NCI-H82 (cell line): Measurements from ENCODE around the gene THADA.
"Not testable (repeated sequence)": the region's sequence is repeated elsewhere in the genome, so short reads cannot be mapped to it uniquely, and the experiment has no call there.

Experiments used
- DNase-seq: peaks from one replicate; lab custom pipeline; 2025; lab: John Stamatoyannopoulos, UW

Gene THADA

GRCh38 chr2:43414586-43415135 lies 181.2 kb downstream of the THADA start:
- DNase-seq = no peak

GRCh38 chr2:43414033-43414432 lies 181.8 kb downstream of the THADA start:
- DNase-seq = no peak

GRCh38 chr2:43412114-43412753 lies 183.6 kb downstream of the THADA start:
- no peak for DNase-seq

GRCh38 chr2:43410055-43410604 lies 185.7 kb downstream of the THADA start:
- no peak for DNase-seq

GRCh38 chr2:43408407-43409160 lies 187.3 kb downstream of the THADA start:
- DNase-seq = no peak

- no peak for DNase-seq
Observed at GRCh38 chr2:43407935-43408334, 187.9 kb downstream of the THADA start.

GRCh38 chr2:43406651-43407279 lies 189.1 kb downstream of the THADA start:
- DNase-seq = no peak

- no peak for DNase-seq
Observed at GRCh38 chr2:43405829-43406228, 190.0 kb downstream of the THADA start.

- no peak for DNase-seq
Observed at GRCh38 chr2:43402452-43402937, 193.3 kb downstream of the THADA start.

- DNase-seq = no peak
Observed at GRCh38 chr2:43402002-43402401, 193.8 kb downstream of the THADA start.

- no peak for DNase-seq
Observed at GRCh38 chr2:43400508-43400907, 195.3 kb downstream of the THADA start.

- DNase-seq = no peak
Observed at GRCh38 chr2:43399515-43400264, 196.1 kb downstream of the THADA start.

GRCh38 chr2:43399098-43399497 lies 196.7 kb downstream of the THADA start:
- no peak for DNase-seq

GRCh38 chr2:43397821-43398220 lies 198.0 kb downstream of the THADA start:
- no peak for DNase-seq

GRCh38 chr2:43397411-43397810 lies 198.4 kb downstream of the THADA start:
- no peak for DNase-seq

- DNase-seq = not testable (repeated sequence)
Observed at GRCh38 chr2:43396344-43396743, 199.5 kb downstream of the THADA start.

GRCh38 chr2:43393918-43394317 lies 201.9 kb downstream of the THADA start:
- DNase-seq = no peak

GRCh38 chr2:43391878-43392215 lies 204.0 kb downstream of the THADA start:
- DNase-seq = no peak

GRCh38 chr2:43391201-43391877 lies 204.5 kb downstream of the THADA start:
- DNase-seq = no peak

GRCh38 chr2:43389581-43390466 lies 206.0 kb downstream of the THADA start:
- no peak for DNase-seq
